Effector memory CD4-positive, alpha-beta T cell (primary cell): Measurements from ENCODE around the gene TPM2.

Source experiments
- DNase-seq, 3 donors: peaks; one replicate each; pipeline ENCODE4 v3.0.0-alpha.2; 2020
- H3K27ac ChIP-seq: 2 replicates; pipeline ENCODE4 v1.7.0; 2013; ENCODE audit warnings: mild to moderate bottlenecking, low read length, moderate library complexity; ENCODE audit not compliant: insufficient read depth, poor library complexity, severe bottlenecking
- H3K27me3 ChIP-seq: replicated peaks from 2 replicates; pipeline ENCODE4 v1.7.0; 2013; ENCODE audit warnings: mild to moderate bottlenecking, low read length; ENCODE audit not compliant: insufficient read depth, control insufficient read depth, poor library complexity, severe bottlenecking
- H3K36me3 ChIP-seq: 2 replicates; pipeline ENCODE4 v1.7.0; 2013; ENCODE audit warnings: mild to moderate bottlenecking, low read length, moderate library complexity; ENCODE audit not compliant: control insufficient read depth, insufficient read depth
- H3K4me1 ChIP-seq: 2 replicates; pipeline ENCODE4 v1.7.0; 2013; ENCODE audit warnings: low read length, mild to moderate bottlenecking; ENCODE audit not compliant: control insufficient read depth, insufficient read depth, poor library complexity, severe bottlenecking
- H3K4me3 ChIP-seq: 2 replicates; pipeline ENCODE4 v1.7.0; 2013; ENCODE audit warnings: low read length, low read depth, mild to moderate bottlenecking; ENCODE audit not compliant: insufficient read depth, poor library complexity, severe bottlenecking
- H3K9me3 ChIP-seq: 2 replicates; pipeline ENCODE4 v1.7.0; 2013; ENCODE audit warnings: mild to moderate bottlenecking, low read length, moderate library complexity; ENCODE audit not compliant: control insufficient read depth

Gene TPM2

GRCh38 chr9:35679091-35679490 lies 10.6 kb downstream of the TPM2 start:
- no peak overlapping the region for H3K4me3 ChIP-seq
- peaks cover 4% of the 10 kb centered on the region for H3K4me1 ChIP-seq
- no peaks in the 10 kb centered on the region for H3K9me3 ChIP-seq
- no peak overlapping the region for H3K27ac ChIP-seq
- no peaks in the 10 kb centered on the region for H3K36me3 ChIP-seq
- DNase-seq = no peak
- no peaks in the 10 kb centered on the region for H3K27me3 ChIP-seq

- Histone ChIP-seq H3K27ac (no peak overlapping the region), H3K27me3 (no peaks in the 10 kb centered on the region), H3K4me1 (peaks cover 4% of the 10 kb centered on the region), H3K36me3 (no peaks in the 10 kb centered on the region), H3K9me3 (no peaks in the 10 kb centered on the region), H3K4me3 (peak overlapping the region; percentile 51)
- DNase-seq = peak in 1 of 3 donors; percentile 32
These were observed 13.9 kb downstream of the TPM2 start for GRCh38 chr9:35675732-35676392.

- H3K4me1 ChIP-seq = peaks cover 4% of the 10 kb centered on the region
- no peaks in the 10 kb centered on the region for H3K9me3 ChIP-seq
- no peaks in the 10 kb centered on the region for H3K36me3 ChIP-seq
- peak overlapping the region; percentile 51 for H3K4me3 ChIP-seq
- no peak for DNase-seq
- no peaks in the 10 kb centered on the region for H3K27me3 ChIP-seq
- no peak overlapping the region for H3K27ac ChIP-seq
These were observed 14.5 kb downstream of the TPM2 start for GRCh38 chr9:35675204-35675603.

GRCh38 chr9:35674025-35674361 lies 15.7 kb downstream of the TPM2 start:
- Histone ChIP-seq H3K27ac (no peak overlapping the region), H3K9me3 (no peaks in the 10 kb centered on the region), H3K4me3 (no peak overlapping the region), H3K36me3 (no peaks in the 10 kb centered on the region), H3K4me1 (peaks cover 4% of the 10 kb centered on the region), H3K27me3 (no peaks in the 10 kb centered on the region)
- DNase-seq = no peak

- Histone ChIP-seq H3K36me3 (no peaks in the 10 kb centered on the region), H3K27me3 (no peaks in the 10 kb centered on the region), H3K4me3 (no peak within 1 kb of the TSS), H3K27ac (no peak within 1 kb of the TSS), H3K9me3 (no peaks in the 10 kb centered on the region), H3K4me1 (peaks cover 4% of the 10 kb centered on the region)
- DNase-seq = no peak
These were observed 16.3 kb downstream of the TPM2 start, which contains the start of gene CA9 for GRCh38 chr9:35673132-35674024. Gene CA9, plus strand, starts transcription at chr9:35673928. Its CDS starts 32 bp downstream, at chr9:35673960.

- no peak overlapping the region for H3K27ac ChIP-seq
- no peak overlapping the region for H3K4me3 ChIP-seq
- no peaks in the 10 kb centered on the region for H3K9me3 ChIP-seq
- no peaks in the 10 kb centered on the region for H3K36me3 ChIP-seq
- no peak for DNase-seq
- H3K4me1 ChIP-seq = peaks cover 5% of the 10 kb centered on the region
- no peaks in the 10 kb centered on the region for H3K27me3 ChIP-seq
These were observed 20.2 kb downstream of the TPM2 start for GRCh38 chr9:35669331-35670145.

- Histone ChIP-seq H3K9me3 (no peaks in the 10 kb centered on the region), H3K27me3 (no peaks in the 10 kb centered on the region), H3K36me3 (no peaks in the 10 kb centered on the region), H3K27ac (no peak overlapping the region), H3K4me1 (peaks cover 17% of the 10 kb centered on the region), H3K4me3 (no peak overlapping the region)
- DNase-seq = no peak
These were observed 21.8 kb downstream of the TPM2 start for GRCh38 chr9:35667939-35668338.

GRCh38 chr9:35666549-35666948 lies 23.2 kb downstream of the TPM2 start:
- peaks cover 30% of the 10 kb centered on the region for H3K4me1 ChIP-seq
- H3K36me3 ChIP-seq = no peaks in the 10 kb centered on the region
- no peak for DNase-seq
- no peak overlapping the region for H3K27ac ChIP-seq
- H3K27me3 ChIP-seq = no peaks in the 10 kb centered on the region
- no peak overlapping the region for H3K4me3 ChIP-seq
- H3K9me3 ChIP-seq = no peaks in the 10 kb centered on the region

- no peaks in the 10 kb centered on the region for H3K27me3 ChIP-seq
- H3K36me3 ChIP-seq = no peaks in the 10 kb centered on the region
- no peak for DNase-seq
- no peaks in the 10 kb centered on the region for H3K9me3 ChIP-seq
- H3K4me1 ChIP-seq = peaks cover 35% of the 10 kb centered on the region
- H3K4me3 ChIP-seq = no peak overlapping the region
- no peak overlapping the region for H3K27ac ChIP-seq
These were observed 23.7 kb downstream of the TPM2 start for GRCh38 chr9:35666045-35666444.
